ENCODE measurements around the gene TMTC1.

GRCh38 chr12:29778531-29778930, 5.2 kb downstream of the TMTC1 start:
- no peak for TF ChIP-seq CTCF (IDR thresholded peaks at IDR 0.05)
- TF ChIP-seq POLR2A (IDR thresholded peaks at IDR 0.05) = no peak

Data from uterus (tissue), 2 donors.